Urinary bladder (tissue), 4 donors: Measurements from ENCODE around the gene MPST. TPM values are rescaled to one million over a fixed set of nuclear protein-coding genes. Genes with fewer than 3 reads are reported as not detected.

Experiments used
- DNase-seq: peaks from one replicate; pipeline ENCODE4 v3.0.0-alpha.2; 2015; ENCODE audit errors: extremely low spot score
- H3K27ac ChIP-seq: one replicate; pipeline ENCODE4 v1.5.1; 2013; ENCODE audit warnings: low read depth, mild to moderate bottlenecking, moderate library complexity
- H3K36me3 ChIP-seq: one replicate; pipeline ENCODE4 v1.6.1; 2013; ENCODE audit warnings: mild to moderate bottlenecking, moderate library complexity; ENCODE audit not compliant: insufficient read depth
- H3K4me1 ChIP-seq: one replicate; pipeline ENCODE4 v1.6.1; 2013; ENCODE audit warnings: mild to moderate bottlenecking, moderate library complexity; ENCODE audit not compliant: insufficient read depth
- H3K4me3 ChIP-seq: one replicate; pipeline ENCODE4 v1.5.1; 2013; ENCODE audit warnings: low read depth, low read length
- WGBS: extraction: QIAGEN DNeasy Blood & Tissue Kit; methylation state at CpG from one replicate; pipeline ENCODE4 v1.1.7; 2013; 5-methylcytosine and 5-hydroxymethylcytosine counted together
- polyA plus RNA-seq: library from polyadenylated mRNA; stranded (reverse); fragments of 200-250 nt; gene quantifications from one replicate; pipeline ENCODE4 v1.2.3, GENCODE V29; 2013
- total RNA-seq: library from RNA; depleted of rRNA; stranded (reverse); fragments of >200 nt; gene quantifications from one replicate; pipeline ENCODE4 v1.2.3, GENCODE V29; 2014
- donor health status: healthy with polysubstance abuse.
- donor health status: healthy.

Gene MPST
- total and polyA plus RNA-seq, 2 donors, result 44.1 to 123 TPM

DNA sequence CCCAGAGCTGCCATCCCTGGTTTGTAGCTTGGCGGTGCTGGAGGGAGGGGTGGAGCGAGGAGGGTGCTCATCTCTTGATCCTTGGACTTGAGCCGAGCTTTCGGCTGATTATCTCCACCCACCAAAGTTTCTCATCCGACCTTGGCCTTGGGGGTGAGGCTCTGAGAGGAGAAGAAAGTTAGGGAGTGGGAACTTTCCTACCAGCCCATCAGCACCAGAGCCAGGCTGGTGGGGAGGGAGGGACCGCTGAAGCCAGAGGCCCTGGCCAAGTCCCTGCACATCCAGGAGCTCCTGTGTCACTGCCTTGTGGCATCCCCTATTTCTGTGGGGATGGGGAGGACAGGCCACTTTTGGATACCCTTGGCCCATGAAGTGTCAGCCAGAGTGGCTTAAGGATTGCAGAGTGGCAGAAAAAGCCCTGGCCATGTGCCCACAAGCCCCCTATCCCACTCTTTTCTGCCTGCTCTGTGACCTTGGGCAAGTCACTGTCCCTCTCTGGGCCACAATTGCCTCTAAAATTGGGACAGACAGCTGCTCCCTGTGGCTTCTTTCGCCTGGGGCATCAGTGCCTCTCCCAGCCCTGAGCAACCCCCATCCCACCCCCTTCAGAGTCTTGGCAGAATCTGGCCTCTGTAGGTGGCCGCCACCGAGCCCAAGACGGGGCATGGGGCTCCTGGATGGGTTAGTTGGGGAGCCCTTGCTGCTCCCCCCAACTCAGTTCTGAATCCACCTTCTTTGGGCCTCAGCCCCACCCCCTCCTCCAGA is 42.3 kb downstream of the MPST start:
- H3K27ac ChIP-seq, result no peak overlapping the region
- no peaks in the 10 kb centered on the region for H3K4me1 ChIP-seq
- no peak for DNase-seq
- WGBS, result 84% methylated on average over 10 of the region's 10 CpGs
- H3K4me3 ChIP-seq, result no peak overlapping the region
- peaks cover 4% of the 10 kb centered on the region for H3K36me3 ChIP-seq

DNA sequence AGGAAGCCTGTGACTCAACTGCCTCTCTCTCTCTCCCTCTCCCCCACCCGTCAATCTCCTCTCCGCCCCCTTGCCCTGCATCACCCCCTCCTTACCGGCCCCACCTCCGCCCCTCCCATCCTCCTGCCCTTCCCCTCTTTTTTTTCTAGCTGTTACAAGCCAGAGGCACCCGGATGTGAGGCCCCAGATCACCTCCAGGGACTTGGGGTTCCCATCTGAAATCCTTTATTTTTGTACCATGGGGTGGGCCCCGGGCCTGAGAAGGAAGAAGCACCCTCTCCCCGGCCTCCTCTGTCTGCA is 42.8 kb downstream of the MPST start:
- 66% methylated on average over 7 of the region's 7 CpGs for WGBS
- Histone ChIP-seq H3K36me3 (peaks cover 4% of the 10 kb centered on the region), H3K4me3 (no peak overlapping the region)

DNA sequence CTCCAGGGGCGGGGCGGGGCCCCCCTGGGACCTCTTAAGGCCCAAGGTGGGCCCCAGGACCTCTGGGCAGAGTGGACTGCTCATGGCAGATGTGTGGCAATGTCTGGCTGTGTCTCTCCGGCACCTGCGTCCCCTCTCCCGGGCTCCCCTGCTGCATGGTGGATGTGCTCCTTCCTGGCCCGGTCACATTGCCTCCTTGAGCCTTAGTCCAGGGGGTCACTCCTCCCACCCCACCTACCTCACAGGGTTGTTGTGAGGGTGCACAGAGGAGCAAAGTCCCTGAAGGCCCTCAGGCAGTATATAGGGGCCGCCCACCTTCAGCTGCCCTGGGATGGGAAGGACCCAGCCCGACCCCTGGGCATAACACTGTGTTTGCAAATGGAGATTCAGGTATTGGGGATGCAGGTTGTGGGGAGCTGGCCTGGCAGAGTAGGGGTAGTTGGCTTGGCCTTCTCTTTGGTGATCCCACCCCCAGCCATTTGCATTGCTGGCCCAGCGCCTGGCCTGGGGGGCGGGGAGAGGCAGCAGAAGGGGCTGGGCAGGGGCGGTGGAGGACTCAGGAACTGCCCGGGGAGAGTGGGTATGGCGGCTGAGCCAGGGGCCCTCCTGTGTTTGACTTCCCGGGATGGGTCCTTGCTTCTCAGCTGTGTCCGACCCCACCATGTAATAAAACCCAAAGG is 43.3 kb downstream of the MPST start:
- Histone ChIP-seq H3K4me1 (no peaks in the 10 kb centered on the region), H3K27ac (no peak overlapping the region), H3K4me3 (no peak overlapping the region), H3K36me3 (peaks cover 4% of the 10 kb centered on the region)
- WGBS, result 81% methylated on average over 15 of the region's 15 CpGs
- no peak for DNase-seq

More for the DNA sequence above, 42.8 kb downstream of the MPST start:
- no peak for DNase-seq
- Histone ChIP-seq H3K4me1 (no peaks in the 10 kb centered on the region), H3K27ac (no peak overlapping the region)

DNA sequence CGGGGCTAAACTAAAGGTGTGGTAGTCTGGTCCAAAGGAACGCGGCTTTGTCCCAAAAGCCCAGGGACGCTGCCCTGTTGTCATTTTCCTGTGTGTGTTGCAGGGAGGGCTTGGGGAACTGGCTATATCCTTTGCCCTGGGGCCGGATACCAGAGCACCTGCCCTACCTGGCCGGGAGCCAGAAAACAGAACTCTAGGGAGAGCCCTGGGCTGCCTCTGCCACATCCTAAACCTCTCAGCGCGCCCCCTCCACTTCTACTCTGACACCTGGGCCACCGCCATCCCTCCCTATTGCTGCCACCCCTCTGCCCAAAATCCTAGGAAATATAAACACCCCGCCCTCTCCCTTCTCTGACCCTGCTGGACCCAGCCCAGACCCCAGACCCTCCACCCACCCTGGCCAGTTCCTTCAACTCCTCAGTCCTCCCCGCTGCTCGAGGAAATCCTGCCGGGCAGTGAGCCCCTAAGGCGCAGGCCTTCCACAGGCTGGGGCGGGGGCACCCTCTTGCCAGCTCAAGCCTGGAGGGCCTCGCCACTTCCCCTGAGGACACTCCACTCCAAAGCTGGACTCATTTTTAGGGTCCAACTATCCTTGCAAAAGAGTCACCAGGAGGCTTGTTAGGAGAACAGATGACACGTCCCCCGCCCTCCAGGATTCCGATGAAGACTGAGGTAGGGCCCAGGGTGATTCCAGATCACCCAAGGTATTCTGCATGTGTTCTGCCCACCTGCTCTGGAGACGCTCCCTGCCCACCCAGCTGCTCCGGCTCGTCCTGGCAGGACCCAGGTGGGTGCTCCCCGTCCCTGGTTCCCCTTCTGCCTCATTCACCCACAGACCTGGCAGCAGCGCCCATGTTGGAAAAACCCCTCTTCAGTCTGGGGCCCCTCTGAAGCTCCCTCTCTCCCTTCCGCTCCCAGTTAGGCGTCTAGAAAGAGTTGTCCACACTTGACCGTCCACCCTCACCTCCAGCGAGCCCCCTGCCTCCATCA is 44.2 kb downstream of the MPST start:
- no peaks in the 10 kb centered on the region for H3K4me1 ChIP-seq
- DNase-seq, result no peak
- peaks cover 4% of the 10 kb centered on the region for H3K36me3 ChIP-seq
- WGBS, result 85% methylated on average over 28 of the region's 28 CpGs
- no peak overlapping the region for H3K4me3 ChIP-seq
- no peak overlapping the region for H3K27ac ChIP-seq

DNA sequence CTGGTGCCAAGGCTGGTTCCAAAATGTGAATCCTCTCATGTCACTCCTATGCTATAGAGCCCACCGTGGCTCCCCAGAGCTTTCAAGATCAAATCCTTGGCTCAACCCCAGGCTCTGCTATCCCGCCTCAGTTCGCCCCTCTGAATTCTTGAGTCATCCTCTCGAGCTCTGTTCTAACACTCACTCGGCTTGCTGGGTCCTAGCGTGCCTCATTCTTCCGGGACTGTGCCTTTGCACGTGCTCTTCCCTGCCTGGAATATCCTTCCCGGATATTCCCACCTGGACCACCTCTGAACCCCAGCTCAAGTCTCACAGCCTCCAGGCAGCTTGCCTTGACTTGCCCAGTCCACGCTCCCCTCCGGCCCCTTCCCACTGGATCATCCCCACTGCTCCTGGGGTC is 45.0 kb downstream of the MPST start:
- Histone ChIP-seq H3K36me3 (no peaks in the 10 kb centered on the region), H3K4me1 (no peaks in the 10 kb centered on the region), H3K27ac (no peak overlapping the region), H3K4me3 (no peak overlapping the region)
- no peak for DNase-seq
- WGBS, result 85% methylated on average over 11 of the region's 11 CpGs

DNA sequence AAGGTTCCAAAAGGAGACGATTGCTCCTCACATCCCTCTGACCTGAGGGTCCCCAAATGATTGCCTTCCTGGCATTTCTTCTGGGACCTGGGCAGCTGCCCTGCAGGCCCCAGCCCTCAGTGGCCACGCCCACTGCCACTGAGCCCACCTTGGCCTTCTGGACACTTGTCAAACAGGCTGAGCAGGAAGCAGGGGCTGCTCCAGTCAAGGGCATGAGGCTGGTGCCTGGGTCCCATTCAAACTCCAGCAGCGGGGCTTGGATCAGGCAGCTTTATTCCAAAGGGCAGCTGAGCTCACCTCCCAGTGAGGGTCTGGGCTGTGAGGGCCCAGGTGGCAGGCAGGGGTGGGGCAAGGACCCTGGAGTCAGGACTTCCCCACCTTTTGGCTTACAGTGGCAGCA is 45.6 kb downstream of the MPST start:
- H3K4me1 ChIP-seq, result no peaks in the 10 kb centered on the region
- WGBS, result 81% methylated on average over 3 of the region's 3 CpGs
- DNase-seq, result no peak

DNA sequence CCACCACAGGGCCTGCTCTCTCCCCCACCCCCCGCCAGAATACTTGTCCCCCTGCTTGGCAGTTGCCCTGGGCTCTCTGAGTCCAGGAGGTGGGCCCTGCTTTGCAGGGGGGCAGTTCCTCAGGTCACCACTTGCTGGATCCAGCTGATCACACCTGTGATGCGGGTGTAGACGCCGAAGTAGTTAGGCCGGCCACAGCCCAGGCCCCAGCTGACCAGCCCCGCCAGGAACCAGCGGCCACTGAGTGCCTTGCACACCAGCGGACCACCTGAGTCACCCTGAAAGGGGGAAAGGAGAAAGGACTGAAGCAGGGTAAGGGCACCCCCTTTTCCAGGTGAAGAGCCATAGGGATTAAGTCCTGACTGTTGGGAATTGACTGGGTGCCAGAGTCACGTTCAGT is 46.4 kb downstream of the MPST start:
- no peak for DNase-seq
- H3K36me3 ChIP-seq, result no peaks in the 10 kb centered on the region
- H3K4me1 ChIP-seq, result no peaks in the 10 kb centered on the region
- WGBS, result 85% methylated on average over 9 of the region's 9 CpGs
- H3K4me3 ChIP-seq, result no peak overlapping the region
- H3K27ac ChIP-seq, result no peak overlapping the region

More for the DNA sequence above, 45.6 kb downstream of the MPST start:
- H3K36me3 ChIP-seq, result no peaks in the 10 kb centered on the region
- H3K4me3 ChIP-seq, result no peak overlapping the region
- no peak overlapping the region for H3K27ac ChIP-seq

DNA sequence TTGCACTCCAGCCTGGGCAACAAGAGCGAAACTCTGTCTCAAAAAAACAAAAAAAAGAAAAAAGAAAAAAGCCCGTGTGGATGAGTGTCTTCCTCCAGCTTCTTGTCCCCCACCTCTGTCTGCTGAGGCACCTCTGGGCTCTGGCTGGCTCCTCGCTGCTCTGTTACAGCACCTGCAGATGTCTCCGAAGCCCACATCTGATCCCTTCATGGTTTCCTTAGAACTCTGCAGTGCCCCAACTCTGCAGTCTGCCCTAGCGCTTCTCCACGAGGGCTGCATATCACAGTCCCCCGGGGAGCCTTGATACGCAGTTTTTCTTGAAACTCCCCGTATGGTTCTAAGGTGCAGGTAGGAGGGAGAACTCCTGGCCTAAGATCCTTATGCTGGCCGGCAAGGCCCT is 47.9 kb downstream of the MPST start:
- Histone ChIP-seq H3K4me1 (no peaks in the 10 kb centered on the region), H3K36me3 (no peaks in the 10 kb centered on the region), H3K27ac (no peak overlapping the region), H3K4me3 (no peak overlapping the region)
- WGBS, result 77% methylated on average over 10 of the region's 10 CpGs
- DNase-seq, result no peak

DNA sequence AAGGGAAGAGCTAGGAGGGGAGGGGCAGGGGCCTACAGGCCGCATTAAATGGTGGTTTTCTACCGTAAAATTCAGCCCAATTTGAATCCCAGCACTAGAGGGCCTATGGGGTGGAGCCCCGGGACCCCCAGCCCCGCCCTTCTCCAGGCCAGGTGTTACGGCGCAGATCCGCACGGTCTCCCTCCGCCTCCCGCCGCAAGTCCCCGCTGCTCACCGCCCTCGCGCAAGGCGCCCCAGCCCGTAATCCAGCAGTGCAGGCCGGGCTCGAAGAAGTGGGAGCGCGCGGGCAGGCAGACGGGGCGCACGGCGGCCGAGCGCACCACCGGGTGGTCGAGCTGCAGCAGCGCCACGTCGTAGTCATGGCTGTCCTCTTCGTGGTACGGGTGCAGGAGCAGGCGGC is 49.3 kb downstream of the MPST start:
- no peaks in the 10 kb centered on the region for H3K36me3 ChIP-seq
- no peaks in the 10 kb centered on the region for H3K4me1 ChIP-seq
- 2% methylated on average over 36 of the region's 36 CpGs for WGBS
- DNase-seq, result no peak
- no peak overlapping the region for H3K27ac ChIP-seq
- no peak overlapping the region for H3K4me3 ChIP-seq

DNA sequence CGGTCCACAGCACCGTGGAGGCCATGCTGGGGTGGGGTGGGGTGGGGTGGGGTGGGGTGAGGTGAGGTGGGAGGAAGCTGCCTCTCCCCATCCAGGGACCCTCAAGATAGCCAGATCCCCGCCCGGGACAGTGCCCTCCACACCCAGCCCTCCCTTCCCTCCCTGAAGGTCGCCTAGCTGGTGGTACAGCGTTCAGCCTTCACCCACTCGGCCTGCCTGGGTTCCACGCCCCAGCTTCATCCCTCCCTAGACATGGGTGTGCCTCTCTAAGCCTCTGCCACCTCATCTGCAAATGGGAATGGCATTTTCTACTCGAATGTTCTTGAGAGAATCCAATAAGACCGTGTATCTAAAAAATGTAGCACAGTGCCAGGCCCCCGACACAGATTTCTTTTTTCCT is 49.8 kb downstream of the MPST start:
- Histone ChIP-seq H3K36me3 (no peaks in the 10 kb centered on the region), H3K4me1 (no peaks in the 10 kb centered on the region), H3K4me3 (no peak overlapping the region), H3K27ac (no peak overlapping the region)
- DNase-seq, result no peak
- WGBS, result 20% methylated on average over 11 of the region's 11 CpGs

DNA sequence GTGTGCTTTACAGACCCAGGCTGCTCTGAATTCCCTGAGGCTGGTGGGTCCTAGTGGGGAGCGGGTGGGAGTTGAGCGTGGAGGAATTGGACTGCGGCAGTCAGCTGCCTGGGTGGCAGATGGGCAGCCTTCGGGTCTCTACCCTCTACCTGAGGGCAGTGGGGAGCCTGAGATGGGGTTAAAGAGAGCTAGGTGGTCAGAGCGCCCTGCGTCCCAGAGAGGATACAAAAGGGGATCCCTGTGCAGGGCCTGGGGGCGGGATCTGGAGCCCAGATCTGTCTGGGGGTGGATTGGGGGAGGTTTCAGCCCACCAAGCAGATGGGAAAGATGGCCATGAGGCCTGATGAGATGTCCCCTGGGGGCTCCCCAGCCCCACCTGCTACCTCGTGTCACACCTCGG is 50.2 kb downstream of the MPST start:
- no peak for DNase-seq
- WGBS, result 71% methylated on average over 9 of the region's 9 CpGs
- Histone ChIP-seq H3K4me1 (no peaks in the 10 kb centered on the region), H3K27ac (no peak overlapping the region), H3K36me3 (no peaks in the 10 kb centered on the region), H3K4me3 (no peak overlapping the region)

DNA sequence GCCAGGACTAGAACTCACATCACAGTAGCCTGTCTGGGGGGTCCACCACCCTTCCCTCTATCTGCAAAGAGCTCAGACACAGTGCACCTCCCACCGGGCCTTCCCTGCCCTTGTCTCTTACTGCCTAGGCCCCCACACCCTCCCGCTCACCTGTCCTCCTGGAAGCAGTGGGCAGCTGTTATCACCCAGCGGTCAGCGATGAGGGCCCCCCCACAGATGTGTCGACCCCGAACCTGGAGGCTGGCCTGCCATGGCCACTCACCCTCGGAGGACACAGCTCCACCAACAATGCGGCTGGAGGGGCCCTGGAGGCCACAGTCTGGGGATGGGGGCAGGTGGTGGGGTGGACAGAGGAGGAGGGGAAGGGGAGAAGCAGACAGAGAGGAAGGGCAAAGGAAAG is 50.8 kb downstream of the MPST start:
- no peak for DNase-seq
- Histone ChIP-seq H3K36me3 (no peaks in the 10 kb centered on the region), H3K4me3 (no peak overlapping the region), H3K4me1 (no peaks in the 10 kb centered on the region), H3K27ac (no peak overlapping the region)
- WGBS, result 73% methylated on average over 8 of the region's 8 CpGs

DNA sequence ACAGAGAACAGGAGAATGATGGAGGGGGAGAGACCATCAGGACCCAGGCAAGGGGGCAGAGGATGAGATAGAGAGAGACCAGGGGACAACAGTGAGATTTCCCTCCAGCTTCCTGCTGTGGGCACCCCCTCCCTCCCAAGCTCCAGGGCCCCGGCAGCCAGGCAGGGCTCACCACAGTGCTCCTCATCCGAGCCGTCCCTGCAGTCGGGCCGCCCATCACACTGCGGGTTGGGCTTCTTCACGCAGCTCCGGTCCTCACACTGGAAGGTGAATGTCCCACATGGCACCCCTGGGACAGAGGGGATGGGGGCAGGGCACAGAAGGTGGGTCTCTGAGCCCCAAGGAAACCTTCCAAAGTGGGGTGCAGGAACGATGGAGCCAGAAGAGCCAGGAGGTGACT is 51.2 kb downstream of the MPST start:
- H3K4me3 ChIP-seq, result no peak overlapping the region
- no peaks in the 10 kb centered on the region for H3K36me3 ChIP-seq
- H3K27ac ChIP-seq, result no peak overlapping the region
- H3K4me1 ChIP-seq, result no peaks in the 10 kb centered on the region
- WGBS, result 43% methylated on average over 9 of the region's 9 CpGs
- no peak for DNase-seq
